Suprapubic skin (tissue), 4 donors: ENCODE data around the gene KCMF1. TPM values are rescaled to one million over a fixed set of nuclear protein-coding genes. Genes with fewer than 3 reads are reported as not detected.

Experiments
- DNase-seq, 2 donors: peaks; one replicate each; pipeline ENCODE4 v3.0.0-alpha.2; 2019; ENCODE audit warnings: low spot score in 2 of 2
- H3K27ac ChIP-seq: fragments of 200-600 bp; sonication (generic); one replicate; pipeline ENCODE4 v1.5.1; 2019
- H3K27me3 ChIP-seq: fragments of 200-600 bp; sonication (generic); one replicate; pipeline ENCODE4 v1.5.1; 2019
- H3K36me3 ChIP-seq: fragments of 200-600 bp; sonication (generic); one replicate; pipeline ENCODE4 v1.5.1; 2019
- H3K4me1 ChIP-seq: fragments of 200-600 bp; sonication (generic); one replicate; pipeline ENCODE4 v1.5.1; 2019
- H3K4me3 ChIP-seq: fragments of 200-600 bp; sonication (generic); one replicate; pipeline ENCODE4 v1.5.1; 2019; ENCODE audit warnings: mild to moderate bottlenecking
- H3K9me3 ChIP-seq: fragments of 200-600 bp; sonication (generic); one replicate; pipeline ENCODE4 v1.5.1; 2019
- EP300 ChIP-seq: sonication (generic); formaldehyde crosslinking; IDR thresholded peaks from one replicate; pipeline ENCODE4 v1.6.1; 2017; ENCODE audit warnings: antibody characterized with exemption
- POLR2A ChIP-seq, 2 donors: fragments of 450-650 bp; IDR thresholded peaks; one replicate each; pipeline ENCODE4 v1.6.1; 2017; ENCODE audit warnings: antibody characterized with exemption in 2 of 2, mild to moderate bottlenecking in 2 of 2, moderate library complexity in 2 of 2
- POLR2AphosphoS5 ChIP-seq, 3 donors: sonication (generic); formaldehyde crosslinking; IDR thresholded peaks; one replicate each; pipeline ENCODE4 v1.6.1; 2017; ENCODE audit warnings: antibody characterized with exemption in 3 of 3
- WGBS: methylation state at CpG from one replicate; pipeline ENCODE4 v1.1.5; 2018; 5-methylcytosine and 5-hydroxymethylcytosine counted together
- total RNA-seq, 4 donors: library from RNA; depleted of rRNA; stranded (reverse); fragments of >200 nt; gene quantifications; one replicate each; pipeline ENCODE4 v1.1.0, GENCODE V29; 2016
- TF ChIP-seq, protein P1 (sequence below), 2 donors: fragments of 200-600 bp in 1 of 2; fragments of 450-650 bp in 1 of 2; sonication (generic) in 1 of 2; IDR thresholded peaks; one replicate each; pipeline ENCODE4 v1.5.1; 2016 to 2019; ENCODE audit warnings: antibody characterized with exemption in 2 of 2, mild to moderate bottlenecking in 1 of 2, moderate library complexity in 1 of 2

KCMF1 gene
- total RNA-seq, 4 donors from 2014 or later = 23.5 to 42.6 (median 29.3) TPM

DNA sequence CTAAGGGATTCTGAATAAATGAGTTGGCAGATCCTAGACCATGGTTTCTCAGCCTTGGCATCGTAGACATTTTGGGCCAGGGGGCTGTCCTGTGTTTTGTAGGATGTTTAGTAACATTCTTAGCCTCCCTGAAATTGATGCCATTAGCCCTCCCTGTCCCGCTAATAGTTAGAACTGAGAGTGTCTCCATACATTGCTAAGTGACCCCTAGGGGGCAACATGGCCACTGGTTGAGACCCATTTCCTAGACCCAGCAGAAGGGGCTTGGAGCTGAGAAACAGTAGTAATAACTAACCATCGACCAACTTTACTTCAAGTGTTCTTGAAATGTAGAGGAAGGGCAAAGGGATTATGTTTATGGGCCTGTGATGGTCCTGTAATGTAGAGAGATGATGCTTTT lies 40.8 kb downstream of the KCMF1 start:
- Histone ChIP-seq H3K27me3 (no peaks in the 10 kb centered on the region), H3K4me1 (peaks cover 30% of the 10 kb centered on the region), H3K4me3 (no peak overlapping the region), H3K36me3 (no peaks in the 10 kb centered on the region), H3K9me3 (no peaks in the 10 kb centered on the region), H3K27ac (no peak overlapping the region)
- DNase-seq = no peak
- 92% methylated on average over 3 of the region's 3 CpGs for WGBS
- TF ChIP-seq, protein P1, sequence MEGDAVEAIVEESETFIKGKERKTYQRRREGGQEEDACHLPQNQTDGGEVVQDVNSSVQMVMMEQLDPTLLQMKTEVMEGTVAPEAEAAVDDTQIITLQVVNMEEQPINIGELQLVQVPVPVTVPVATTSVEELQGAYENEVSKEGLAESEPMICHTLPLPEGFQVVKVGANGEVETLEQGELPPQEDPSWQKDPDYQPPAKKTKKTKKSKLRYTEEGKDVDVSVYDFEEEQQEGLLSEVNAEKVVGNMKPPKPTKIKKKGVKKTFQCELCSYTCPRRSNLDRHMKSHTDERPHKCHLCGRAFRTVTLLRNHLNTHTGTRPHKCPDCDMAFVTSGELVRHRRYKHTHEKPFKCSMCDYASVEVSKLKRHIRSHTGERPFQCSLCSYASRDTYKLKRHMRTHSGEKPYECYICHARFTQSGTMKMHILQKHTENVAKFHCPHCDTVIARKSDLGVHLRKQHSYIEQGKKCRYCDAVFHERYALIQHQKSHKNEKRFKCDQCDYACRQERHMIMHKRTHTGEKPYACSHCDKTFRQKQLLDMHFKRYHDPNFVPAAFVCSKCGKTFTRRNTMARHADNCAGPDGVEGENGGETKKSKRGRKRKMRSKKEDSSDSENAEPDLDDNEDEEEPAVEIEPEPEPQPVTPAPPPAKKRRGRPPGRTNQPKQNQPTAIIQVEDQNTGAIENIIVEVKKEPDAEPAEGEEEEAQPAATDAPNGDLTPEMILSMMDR (IDR thresholded peaks at IDR 0.05) = no peak
- no peak for TF ChIP-seq POLR2AphosphoS5 (IDR thresholded peaks at IDR 0.05)
- no peak for TF ChIP-seq POLR2A (IDR thresholded peaks at IDR 0.05)
- no peak for TF ChIP-seq EP300

DNA sequence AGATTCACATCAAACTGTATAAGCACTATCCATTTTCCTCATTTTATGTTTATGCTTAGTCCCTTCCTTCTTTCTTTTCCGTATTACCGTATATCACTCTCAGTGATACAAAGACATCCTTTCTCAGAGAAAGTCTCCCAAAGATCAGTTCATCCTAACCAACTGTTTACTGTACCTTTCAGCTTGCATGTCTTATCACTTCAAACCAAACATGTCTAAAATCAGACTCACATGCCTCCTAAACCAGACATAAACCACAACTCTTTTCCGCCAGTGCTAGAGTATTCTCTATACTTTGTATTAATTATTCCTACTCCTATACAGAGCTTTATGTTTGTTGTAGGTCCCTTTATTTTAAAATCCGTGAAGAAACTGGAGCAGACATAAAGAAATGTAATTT lies 41.5 kb downstream of the KCMF1 start:
- WGBS = 82% methylated on average over 4 of the region's 4 CpGs
- H3K9me3 ChIP-seq = no peaks in the 10 kb centered on the region

DNA sequence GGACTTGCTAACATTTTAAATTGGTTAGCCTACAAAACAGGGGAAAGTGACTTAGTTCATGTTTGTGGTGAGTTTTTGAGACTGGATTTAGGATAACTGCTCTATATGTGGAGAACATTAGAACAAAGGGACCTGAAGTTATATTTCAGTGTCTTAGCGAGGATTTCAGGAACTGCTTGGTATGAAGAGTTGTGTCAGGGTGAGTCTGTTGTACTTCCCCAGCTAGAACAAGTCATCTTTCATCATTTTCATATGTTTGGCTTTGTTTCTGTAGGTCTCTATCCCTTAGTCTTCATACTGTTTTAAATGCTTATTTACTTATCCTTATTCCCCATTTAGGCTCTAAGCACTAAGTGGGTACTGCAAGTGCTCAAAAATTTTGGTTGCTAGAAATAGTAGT lies 41.9 kb downstream of the KCMF1 start:
- DNase-seq = no peak
- Histone ChIP-seq H3K27me3 (no peaks in the 10 kb centered on the region), H3K4me1 (peaks cover 36% of the 10 kb centered on the region), H3K9me3 (no peaks in the 10 kb centered on the region), H3K4me3 (no peak overlapping the region), H3K27ac (no peak overlapping the region), H3K36me3 (no peaks in the 10 kb centered on the region)
- whole genome bisulfite sequencing = 74% methylated on average over 1 of the region's 1 CpG
- TF ChIP-seq EP300 = no peak
- TF ChIP-seq, protein P1 (IDR thresholded peaks at IDR 0.05) = no peak
- TF ChIP-seq POLR2A (IDR thresholded peaks at IDR 0.05) = no peak
- TF ChIP-seq POLR2AphosphoS5 (IDR thresholded peaks at IDR 0.05) = no peak

More for the DNA sequence above, 41.5 kb downstream of the KCMF1 start:
- H3K36me3 ChIP-seq = no peaks in the 10 kb centered on the region
- TF ChIP-seq POLR2A (IDR thresholded peaks at IDR 0.05) (no peak), POLR2AphosphoS5 (IDR thresholded peaks at IDR 0.05) (no peak)
- TF ChIP-seq, protein P1 (IDR thresholded peaks at IDR 0.05) = no peak
- H3K27ac ChIP-seq = no peak overlapping the region
- no peaks in the 10 kb centered on the region for H3K27me3 ChIP-seq
- DNase-seq = no peak
- H3K4me3 ChIP-seq = no peak overlapping the region
- H3K4me1 ChIP-seq = peaks cover 32% of the 10 kb centered on the region

DNA sequence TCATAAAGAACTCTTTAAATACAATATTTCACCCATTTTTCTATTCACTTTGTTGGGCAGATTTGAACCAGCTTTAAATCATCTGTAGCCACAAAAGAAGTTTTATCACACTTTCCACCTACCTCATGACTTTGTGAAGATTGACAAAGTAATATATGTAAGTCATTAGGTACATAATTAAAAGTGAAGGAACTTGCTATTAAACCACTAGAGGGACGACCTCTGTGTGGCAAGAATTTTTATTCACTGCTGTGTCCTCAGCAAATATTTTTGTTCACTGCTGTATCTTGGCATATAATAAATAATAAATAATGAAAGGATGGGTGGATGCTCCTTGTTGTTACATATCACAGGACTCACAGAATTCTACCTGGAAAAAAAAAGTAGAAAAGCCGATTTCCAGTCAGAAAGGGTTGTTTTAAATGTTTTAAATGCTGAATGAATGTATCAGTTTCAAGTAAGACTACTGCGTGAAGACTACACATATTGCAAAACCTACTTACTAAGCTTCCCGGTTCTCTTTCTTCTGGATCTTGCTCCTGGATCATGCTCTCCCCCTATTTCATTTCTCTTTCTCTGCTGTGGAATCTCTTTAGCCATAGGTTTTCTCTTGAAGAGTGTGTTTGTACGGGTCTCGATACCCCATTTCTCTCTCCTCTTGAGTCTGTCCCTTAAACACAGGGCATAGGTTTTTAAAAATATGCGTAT lies 44.8 kb downstream of the KCMF1 start:
- H3K27ac ChIP-seq = no peak overlapping the region
- peaks cover 37% of the 10 kb centered on the region for H3K4me1 ChIP-seq

DNA sequence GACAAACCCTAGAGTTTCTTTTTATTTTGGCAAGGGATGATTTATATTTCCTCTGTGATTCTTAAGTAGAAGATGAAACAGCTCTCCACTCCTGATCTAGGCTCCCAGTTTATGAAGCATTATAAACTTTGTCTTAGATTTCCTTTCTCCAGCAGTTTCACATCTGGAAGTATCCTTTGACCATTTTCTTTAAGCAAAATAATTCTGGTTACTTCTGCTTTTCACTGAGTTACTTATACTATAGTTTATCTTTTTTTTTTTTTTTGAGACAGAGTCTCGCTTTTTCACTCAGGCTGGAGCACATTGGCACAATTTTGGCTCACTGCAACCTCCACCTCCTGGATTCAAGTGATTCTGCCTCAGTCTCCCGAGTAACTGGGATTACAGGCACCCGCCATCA lies 45.5 kb downstream of the KCMF1 start:
- Histone ChIP-seq H3K27ac (no peak overlapping the region), H3K36me3 (no peaks in the 10 kb centered on the region), H3K4me1 (peaks cover 34% of the 10 kb centered on the region), H3K4me3 (no peak overlapping the region), H3K27me3 (no peaks in the 10 kb centered on the region), H3K9me3 (no peaks in the 10 kb centered on the region)
- TF ChIP-seq EP300 (no peak), POLR2AphosphoS5 (IDR thresholded peaks at IDR 0.05) (no peak), POLR2A (IDR thresholded peaks at IDR 0.05) (no peak)
- TF ChIP-seq, protein P1 (IDR thresholded peaks at IDR 0.05) = no peak
- WGBS = 84% methylated on average over 3 of the region's 3 CpGs
- no peak for DNase-seq

More for the DNA sequence above, 44.8 kb downstream of the KCMF1 start:
- Histone ChIP-seq H3K9me3 (no peaks in the 10 kb centered on the region), H3K36me3 (no peaks in the 10 kb centered on the region), H3K4me3 (no peak overlapping the region), H3K27me3 (no peaks in the 10 kb centered on the region)
- 50% methylated on average over 7 of the region's 7 CpGs for WGBS
- DNase-seq = no peak
- TF ChIP-seq POLR2A (IDR thresholded peaks at IDR 0.05) = no peak
- TF ChIP-seq, protein P1 (IDR thresholded peaks at IDR 0.05) = no peak
- TF ChIP-seq POLR2AphosphoS5 (IDR thresholded peaks at IDR 0.05) = no peak
- no peak for TF ChIP-seq EP300
